ENCODE measurements around the gene SRF. TPM values are rescaled to one million over a fixed set of nuclear protein-coding genes. Genes with fewer than 3 reads are reported as not detected.

Gene SRF
- polyA plus RNA-seq, 1 donor from 2014 or later: 5.0 TPM

GRCh38 chr6:43205849-43206248, 34.8 kb downstream of the SRF start:
- no peaks in the 10 kb centered on the region for H3K9me3 Mint-ChIP-seq
- H3K27me3 Mint-ChIP-seq: no peaks in the 10 kb centered on the region
- H3K4me1 Mint-ChIP-seq: no peaks in the 10 kb centered on the region
- peak overlapping the region in 1 of 4 donors; percentile 65 for H3K4me3 Mint-ChIP-seq
- peaks cover 2% of the 10 kb centered on the region for H3K36me3 Mint-ChIP-seq
- H3K27ac Mint-ChIP-seq: no peak overlapping the region

- no peak overlapping the region for H3K4me3 Mint-ChIP-seq
- H3K36me3 Mint-ChIP-seq: peaks cover 2% of the 10 kb centered on the region
- H3K27me3 Mint-ChIP-seq: no peaks in the 10 kb centered on the region
- H3K4me1 Mint-ChIP-seq: no peaks in the 10 kb centered on the region
- H3K27ac Mint-ChIP-seq: peak overlapping the region in 1 of 3 donors; percentile 12
- no peaks in the 10 kb centered on the region for H3K9me3 Mint-ChIP-seq
Observed at GRCh38 chr6:43207286-43207685, 36.2 kb downstream of the SRF start.

- no peak overlapping the region for H3K27ac Mint-ChIP-seq
- H3K9me3 Mint-ChIP-seq: no peaks in the 10 kb centered on the region
- H3K4me3 Mint-ChIP-seq: no peak overlapping the region
- no peaks in the 10 kb centered on the region for H3K27me3 Mint-ChIP-seq
- no peaks in the 10 kb centered on the region for H3K4me1 Mint-ChIP-seq
- peaks cover 6% of the 10 kb centered on the region for H3K36me3 Mint-ChIP-seq
Observed at GRCh38 chr6:43211955-43212354, 40.9 kb downstream of the SRF start.

DNA sequence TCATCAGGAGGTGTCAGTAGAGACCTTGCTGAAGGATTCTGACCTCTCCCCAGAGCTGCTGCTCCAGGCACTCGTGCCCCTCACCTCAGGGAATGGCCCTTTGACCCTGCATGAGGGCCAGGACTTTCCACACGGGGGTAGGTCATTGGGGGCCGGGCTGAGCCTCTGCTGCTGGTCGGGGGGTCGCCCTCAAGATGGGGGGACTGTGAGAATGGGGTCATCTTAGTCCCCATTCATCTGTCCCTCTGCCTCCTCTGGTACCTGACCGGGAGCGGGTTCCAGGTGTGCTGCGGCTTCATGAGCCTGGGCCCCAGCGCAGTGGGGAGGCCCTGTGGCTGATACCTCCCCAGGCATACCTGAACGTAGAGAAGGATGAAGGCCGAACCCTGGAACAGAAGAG, 42.4 kb downstream of the SRF start:
- Mint-ChIP-seq H3K4me3 (no peak overlapping the region), H3K27me3 (no peaks in the 10 kb centered on the region), H3K4me1 (peaks cover 0 to 5% (median 0%) of the 10 kb centered on the region in 3 donors), H3K36me3 (peaks cover 6% of the 10 kb centered on the region), H3K9me3 (no peaks in the 10 kb centered on the region), H3K27ac (no peak overlapping the region)

DNA sequence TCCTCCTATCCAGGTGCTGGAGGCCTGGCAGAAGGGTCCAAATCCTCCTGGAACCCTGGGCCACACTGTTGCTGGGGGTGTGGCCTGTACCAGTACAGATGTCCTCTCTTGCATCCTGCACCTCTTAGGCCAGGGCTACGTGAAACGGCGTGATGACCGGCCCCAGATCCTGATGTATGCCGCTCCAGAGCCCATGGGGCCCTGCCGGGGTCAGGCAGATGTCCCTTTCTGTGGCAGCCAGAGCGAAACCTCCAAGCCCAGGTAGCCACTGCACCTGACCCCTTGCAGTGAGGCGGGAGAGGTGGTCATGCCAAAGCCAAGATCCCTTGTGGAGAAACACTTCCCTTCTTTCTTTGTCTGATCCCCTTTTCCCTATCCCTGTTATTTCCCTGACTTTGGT, 44.0 kb downstream of the SRF start:
- H3K9me3 Mint-ChIP-seq: no peaks in the 10 kb centered on the region
- no peaks in the 10 kb centered on the region for H3K27me3 Mint-ChIP-seq
- H3K4me3 Mint-ChIP-seq: no peak overlapping the region
- peaks cover 0 to 5% (median 0%) of the 10 kb centered on the region in 3 donors for H3K4me1 Mint-ChIP-seq
- no peak overlapping the region for H3K27ac Mint-ChIP-seq
- H3K36me3 Mint-ChIP-seq: peaks cover 6% of the 10 kb centered on the region

DNA sequence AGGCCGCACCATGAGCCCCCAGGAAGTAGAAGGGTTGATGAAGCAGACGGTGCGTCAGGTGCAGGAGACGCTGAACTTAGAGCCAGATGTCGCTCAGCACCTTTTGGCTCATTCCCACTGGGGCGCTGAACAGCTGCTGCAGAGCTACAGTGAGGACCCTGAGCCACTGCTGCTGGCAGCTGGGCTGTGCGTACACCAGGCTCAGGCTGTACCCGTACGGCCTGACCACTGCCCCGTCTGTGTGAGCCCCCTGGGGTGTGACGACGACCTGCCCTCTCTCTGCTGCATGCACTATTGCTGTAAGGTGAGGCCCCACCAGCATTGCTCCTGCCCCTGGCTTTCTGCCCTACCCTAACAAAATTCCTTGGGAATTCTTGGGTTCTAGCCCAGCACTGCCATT, 45.1 kb downstream of the SRF start:
- Mint-ChIP-seq H3K27me3 (no peaks in the 10 kb centered on the region), H3K9me3 (no peaks in the 10 kb centered on the region), H3K4me3 (no peak overlapping the region), H3K36me3 (peaks cover 4% of the 10 kb centered on the region), H3K27ac (no peak overlapping the region), H3K4me1 (peaks cover 0 to 5% (median 2%) of the 10 kb centered on the region in 3 donors)

GRCh38 chr6:43217351-43217750, 46.3 kb downstream of the SRF start:
- Mint-ChIP-seq H3K4me3 (no peak overlapping the region), H3K9me3 (no peaks in the 10 kb centered on the region), H3K4me1 (peaks cover 4 to 5% (median 5%) of the 10 kb centered on the region in 3 donors), H3K27me3 (no peaks in the 10 kb centered on the region), H3K27ac (no peak overlapping the region), H3K36me3 (peaks cover 5% of the 10 kb centered on the region)

GRCh38 chr6:43219119-43219518, 48.0 kb downstream of the SRF start:
- H3K4me1 Mint-ChIP-seq: peaks cover 11 to 14% (median 13%) of the 10 kb centered on the region in 3 donors
- peaks cover 7% of the 10 kb centered on the region for H3K36me3 Mint-ChIP-seq
- no peaks in the 10 kb centered on the region for H3K9me3 Mint-ChIP-seq
- peak overlapping the region in 1 of 3 donors; percentile 5 for H3K27ac Mint-ChIP-seq
- H3K4me3 Mint-ChIP-seq: peak overlapping the region in 1 of 4 donors; percentile 48
- H3K27me3 Mint-ChIP-seq: no peaks in the 10 kb centered on the region

GRCh38 chr6:43219814-43220213, 48.7 kb downstream of the SRF start:
- peaks cover 17 to 19% (median 19%) of the 10 kb centered on the region in 3 donors for H3K4me1 Mint-ChIP-seq
- peak overlapping the region in 1 of 4 donors; percentile 48 for H3K4me3 Mint-ChIP-seq
- peaks cover 2% of the 10 kb centered on the region for H3K27me3 Mint-ChIP-seq
- H3K9me3 Mint-ChIP-seq: no peaks in the 10 kb centered on the region
- peak overlapping the region in 1 of 3 donors; percentile 5 for H3K27ac Mint-ChIP-seq
- H3K36me3 Mint-ChIP-seq: peaks cover 7% of the 10 kb centered on the region

- H3K4me3 Mint-ChIP-seq: no peak overlapping the region
- H3K36me3 Mint-ChIP-seq: peaks cover 7% of the 10 kb centered on the region
- H3K9me3 Mint-ChIP-seq: no peaks in the 10 kb centered on the region
Observed at GRCh38 chr6:43220439-43220951, 49.4 kb downstream of the SRF start.

GRCh38 chr6:43221046-43221972, 50.2 kb downstream of the SRF start:
- H3K27me3 Mint-ChIP-seq: peaks cover 2% of the 10 kb centered on the region
- H3K4me3 Mint-ChIP-seq: peak overlapping the region in 1 of 4 donors; percentile 20
- peaks cover 7% of the 10 kb centered on the region for H3K36me3 Mint-ChIP-seq
- peaks cover 19 to 24% (median 22%) of the 10 kb centered on the region in 3 donors for H3K4me1 Mint-ChIP-seq
- H3K9me3 Mint-ChIP-seq: no peaks in the 10 kb centered on the region
- peak overlapping the region in 2 of 3 donors; percentile 39 to 97 for H3K27ac Mint-ChIP-seq

More at GRCh38 chr6:43220439-43220951, 49.4 kb downstream of the SRF start:
- Mint-ChIP-seq H3K4me1 (peaks cover 19 to 22% (median 19%) of the 10 kb centered on the region in 3 donors), H3K27ac (no peak overlapping the region), H3K27me3 (peaks cover 2% of the 10 kb centered on the region)

- Mint-ChIP-seq H3K4me1 (peaks cover 19 to 26% (median 20%) of the 10 kb centered on the region in 3 donors), H3K9me3 (no peaks in the 10 kb centered on the region), H3K27me3 (peaks cover 2% of the 10 kb centered on the region), H3K4me3 (peak overlapping the region in 2 of 4 donors; percentile 30 to 42), H3K36me3 (peaks cover 3% of the 10 kb centered on the region), H3K27ac (peak overlapping the region; percentile 97 to 100 (median 100))
Observed at GRCh38 chr6:43222418-43223059, 51.5 kb downstream of the SRF start.

DNA sequence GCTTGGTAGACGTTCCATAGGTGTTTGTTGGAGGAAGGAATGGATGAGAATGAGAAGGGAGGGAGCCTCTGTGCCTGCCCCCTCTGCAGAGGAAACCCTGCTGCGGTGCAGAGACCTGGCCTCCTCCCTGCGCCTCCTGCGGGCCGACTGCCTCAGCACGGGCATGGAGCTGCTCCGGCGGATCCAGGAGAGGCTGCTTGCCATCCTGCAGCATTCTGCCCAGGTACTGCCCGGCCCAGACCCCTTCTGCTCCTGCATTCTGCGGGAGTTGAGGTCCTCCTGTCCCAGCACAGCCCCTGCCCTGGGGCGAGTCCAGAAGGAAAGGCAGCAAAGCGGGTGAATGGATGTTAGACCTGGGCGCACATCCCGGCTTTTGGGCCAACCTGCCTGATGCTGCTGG, 52.1 kb downstream of the SRF start:
- Mint-ChIP-seq H3K4me1 (peaks cover 17 to 27% (median 24%) of the 10 kb centered on the region in 3 donors), H3K27me3 (peaks cover 2% of the 10 kb centered on the region), H3K4me3 (peak overlapping the region in 2 of 4 donors; percentile 30 to 42), H3K36me3 (peaks cover 3% of the 10 kb centered on the region), H3K27ac (peak overlapping the region; percentile 97 to 100 (median 100)), H3K9me3 (no peaks in the 10 kb centered on the region)

- H3K4me1 Mint-ChIP-seq: peaks cover 17 to 34% (median 30%) of the 10 kb centered on the region in 3 donors
- peaks cover 4% of the 10 kb centered on the region for H3K36me3 Mint-ChIP-seq
- peaks cover 2% of the 10 kb centered on the region for H3K27me3 Mint-ChIP-seq
- H3K9me3 Mint-ChIP-seq: no peaks in the 10 kb centered on the region
- H3K27ac Mint-ChIP-seq: peak overlapping the region; percentile 87 to 100 (median 97)
- peak overlapping the region in 3 of 4 donors; percentile 67 to 88 (median 68) for H3K4me3 Mint-ChIP-seq
Observed at GRCh38 chr6:43226192-43226851, 55.3 kb downstream of the SRF start.

All from IgD-negative memory B cell (primary cell).